GM23338 (cell line): Measurements from ENCODE around the gene SESN1. TPM values are rescaled to one million over a fixed set of nuclear protein-coding genes. Genes with fewer than 3 reads are reported as not detected.

Experiments
- ATAC-seq: fragments of 200-7000 bp; cut with Tn5 transposase; 3 replicates; pipeline ENCODE4 v1.9.1; 2020
- DNase-seq: peaks from one replicate; pipeline ENCODE4 v3.0.0-alpha.2; 2015; ENCODE audit warnings: low spot score
- H2AFZ ChIP-seq: fragments of 200-600 bp; sonication (generic); 2 replicates; pipeline ENCODE4 v1.8.0; 2016; ENCODE audit warnings: antibody characterized with exemption, mild to moderate bottlenecking, moderate library complexity
- H3F3A ChIP-seq: fragments of 200-600 bp; sonication (generic); replicated peaks from 2 replicates; pipeline ENCODE4 v1.8.0; 2017; ENCODE audit warnings: antibody characterized with exemption, mixed run types, low read depth
- H3K27ac ChIP-seq: fragments of 200-600 bp; sonication (generic); 2 replicates; pipeline ENCODE4 v1.6.1; 2016; ENCODE audit warnings: low read depth
- H3K27me3 ChIP-seq: fragments of 200-600 bp; sonication (generic); 2 replicates; pipeline ENCODE4 v1.8.0; 2016; ENCODE audit warnings: mild to moderate bottlenecking, mixed run types, moderate library complexity; ENCODE audit not compliant: insufficient read depth
- H3K36me3 ChIP-seq: fragments of 200-600 bp; sonication (generic); 2 replicates; pipeline ENCODE4 v1.8.0; 2016; ENCODE audit warnings: mild to moderate bottlenecking; ENCODE audit not compliant: insufficient read depth
- H3K4me1 ChIP-seq: fragments of 200-600 bp; sonication (generic); 2 replicates; pipeline ENCODE4 v1.8.0; 2016; ENCODE audit warnings: mild to moderate bottlenecking, moderate library complexity; ENCODE audit not compliant: insufficient read depth
- H3K4me2 ChIP-seq: fragments of 200-600 bp; sonication (generic); 2 replicates; pipeline ENCODE4 v1.7.1; 2017; ENCODE audit warnings: mixed run types
- H3K4me3 ChIP-seq: fragments of 200-600 bp; sonication (generic); 2 replicates; pipeline ENCODE4 v1.6.1; 2016; ENCODE audit warnings: mixed run types
- H3K79me2 ChIP-seq: fragments of 200-600 bp; sonication (generic); replicated peaks from 2 replicates; pipeline ENCODE4 v1.8.0; 2017; ENCODE audit warnings: mild to moderate bottlenecking; ENCODE audit not compliant: insufficient read depth
- H3K9me2 ChIP-seq: fragments of 200-600 bp; sonication (generic); 2 replicates; pipeline ENCODE4 v1.8.0; 2017; ENCODE audit not compliant: insufficient read depth
- H4K20me1 ChIP-seq: fragments of 200-600 bp; sonication (generic); replicated peaks from 2 replicates; pipeline ENCODE4 v1.8.0; 2017; ENCODE audit warnings: mild to moderate bottlenecking; ENCODE audit not compliant: insufficient read depth
- H3K27ac Mint-ChIP-seq: 2 replicates; pipeline ENCODE4 v1.8.0; 2020; ENCODE audit warnings: inconsistent platforms, mild to moderate bottlenecking, moderate library complexity, mixed read lengths
- H3K27me3 Mint-ChIP-seq: 3 replicates; pipeline ENCODE4 v1.8.0; 2022; ENCODE audit warnings: low read depth, mild to moderate bottlenecking, moderate library complexity, mixed read lengths, inconsistent platforms; ENCODE audit not compliant: insufficient read depth, poor library complexity
- H3K36me3 Mint-ChIP-seq: 3 replicates; pipeline ENCODE4 v1.8.0; 2021; ENCODE audit warnings: low read depth, mild to moderate bottlenecking, inconsistent platforms, moderate library complexity, mixed read lengths
- H3K4me1 Mint-ChIP-seq: 3 replicates; pipeline ENCODE4 v1.8.0; 2020; ENCODE audit warnings: mild to moderate bottlenecking, inconsistent platforms, mixed read lengths
- H3K4me3 Mint-ChIP-seq: 3 replicates; pipeline ENCODE4 v1.8.0; 2021; ENCODE audit warnings: moderate library complexity, mild to moderate bottlenecking, inconsistent platforms, mixed read lengths
- H3K9me3 Mint-ChIP-seq: 3 replicates; pipeline ENCODE4 v1.8.0; 2020; ENCODE audit warnings: moderate library complexity, mild to moderate bottlenecking, inconsistent platforms, mixed read lengths
- EZH2phosphoT487 ChIP-seq: fragments of 200-600 bp; sonication (generic); IDR thresholded peaks from one replicate; pipeline ENCODE4 v1.8.1; 2018; ENCODE audit warnings: antibody characterized with exemption; ENCODE audit not compliant: unreplicated experiment
- JUNB ChIP-seq: IDR thresholded peaks from one replicate; pipeline ENCODE4 v1.6.1; 2016; ENCODE audit warnings: antibody characterized with exemption; ENCODE audit not compliant: unreplicated experiment
- NANOG ChIP-seq: IDR thresholded peaks from 2 replicates; pipeline ENCODE4 v1.6.1; 2016; ENCODE audit warnings: antibody characterized with exemption, borderline replicate concordance
- POLR2AphosphoS5 ChIP-seq: IDR thresholded peaks from 2 replicates; pipeline ENCODE4 v1.6.1; 2016; ENCODE audit warnings: antibody characterized with exemption, low read depth
- ZNF114 ChIP-seq: fragments of 250-450 bp; sonication (Bioruptor Pico); IDR thresholded peaks from 2 replicates; pipeline ENCODE4 v1.5.0; 2020; ENCODE audit warnings: mild to moderate bottlenecking, moderate library complexity
- polyA plus RNA-seq: library from polyadenylated mRNA; unstranded; fragments of >200 nt; fragmentation: Nextera tagmentation; extraction: Ambion mirVana; gene quantifications from 2 replicates; pipeline ENCODE4 v1.2.1, GENCODE V29; 2016
- total RNA-seq: library from RNA; depleted of rRNA; stranded (reverse); fragments of >200 nt; shearing (Covaris generic); gene quantifications from 2 replicates; pipeline ENCODE4 v1.2.3, GENCODE V29; 2014
- TF ChIP-seq, protein P1 (sequence below): fragments of 250-450 bp; sonication (Bioruptor Pico); IDR thresholded peaks from 2 replicates; pipeline ENCODE4 v1.5.0; 2020; ENCODE audit warnings: mild to moderate bottlenecking, moderate library complexity
- TF ChIP-seq, protein P2 (sequence below): IDR thresholded peaks from one replicate; pipeline ENCODE4 v1.6.1; 2018; ENCODE audit warnings: antibody characterized with exemption; ENCODE audit not compliant: unreplicated experiment

SESN1 gene
- total and polyA plus RNA-seq, 2 experiments from 2014 or later: 26.2 to 36.4 TPM

DNA sequence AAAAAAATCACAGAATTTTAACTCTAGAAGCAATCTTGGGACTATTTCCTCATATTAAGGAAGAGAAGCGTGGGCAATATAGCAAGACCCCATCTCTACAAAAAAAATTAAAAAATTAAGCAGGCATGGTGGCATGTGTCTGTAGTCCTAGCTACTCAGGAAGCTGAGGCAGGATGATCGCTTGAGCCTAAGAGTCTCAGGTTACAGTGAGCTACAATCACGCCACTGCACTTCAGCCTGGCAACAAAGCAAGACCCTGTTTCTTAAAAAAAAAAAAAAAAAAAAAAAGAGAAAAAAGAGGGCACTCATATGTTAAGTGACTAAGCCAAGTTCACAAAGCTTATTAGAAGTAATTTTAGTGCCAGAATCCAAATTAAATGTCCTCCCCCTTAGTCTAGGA is 100.8 kb downstream of the SESN1 start (continued):
- TF ChIP-seq, protein P1, sequence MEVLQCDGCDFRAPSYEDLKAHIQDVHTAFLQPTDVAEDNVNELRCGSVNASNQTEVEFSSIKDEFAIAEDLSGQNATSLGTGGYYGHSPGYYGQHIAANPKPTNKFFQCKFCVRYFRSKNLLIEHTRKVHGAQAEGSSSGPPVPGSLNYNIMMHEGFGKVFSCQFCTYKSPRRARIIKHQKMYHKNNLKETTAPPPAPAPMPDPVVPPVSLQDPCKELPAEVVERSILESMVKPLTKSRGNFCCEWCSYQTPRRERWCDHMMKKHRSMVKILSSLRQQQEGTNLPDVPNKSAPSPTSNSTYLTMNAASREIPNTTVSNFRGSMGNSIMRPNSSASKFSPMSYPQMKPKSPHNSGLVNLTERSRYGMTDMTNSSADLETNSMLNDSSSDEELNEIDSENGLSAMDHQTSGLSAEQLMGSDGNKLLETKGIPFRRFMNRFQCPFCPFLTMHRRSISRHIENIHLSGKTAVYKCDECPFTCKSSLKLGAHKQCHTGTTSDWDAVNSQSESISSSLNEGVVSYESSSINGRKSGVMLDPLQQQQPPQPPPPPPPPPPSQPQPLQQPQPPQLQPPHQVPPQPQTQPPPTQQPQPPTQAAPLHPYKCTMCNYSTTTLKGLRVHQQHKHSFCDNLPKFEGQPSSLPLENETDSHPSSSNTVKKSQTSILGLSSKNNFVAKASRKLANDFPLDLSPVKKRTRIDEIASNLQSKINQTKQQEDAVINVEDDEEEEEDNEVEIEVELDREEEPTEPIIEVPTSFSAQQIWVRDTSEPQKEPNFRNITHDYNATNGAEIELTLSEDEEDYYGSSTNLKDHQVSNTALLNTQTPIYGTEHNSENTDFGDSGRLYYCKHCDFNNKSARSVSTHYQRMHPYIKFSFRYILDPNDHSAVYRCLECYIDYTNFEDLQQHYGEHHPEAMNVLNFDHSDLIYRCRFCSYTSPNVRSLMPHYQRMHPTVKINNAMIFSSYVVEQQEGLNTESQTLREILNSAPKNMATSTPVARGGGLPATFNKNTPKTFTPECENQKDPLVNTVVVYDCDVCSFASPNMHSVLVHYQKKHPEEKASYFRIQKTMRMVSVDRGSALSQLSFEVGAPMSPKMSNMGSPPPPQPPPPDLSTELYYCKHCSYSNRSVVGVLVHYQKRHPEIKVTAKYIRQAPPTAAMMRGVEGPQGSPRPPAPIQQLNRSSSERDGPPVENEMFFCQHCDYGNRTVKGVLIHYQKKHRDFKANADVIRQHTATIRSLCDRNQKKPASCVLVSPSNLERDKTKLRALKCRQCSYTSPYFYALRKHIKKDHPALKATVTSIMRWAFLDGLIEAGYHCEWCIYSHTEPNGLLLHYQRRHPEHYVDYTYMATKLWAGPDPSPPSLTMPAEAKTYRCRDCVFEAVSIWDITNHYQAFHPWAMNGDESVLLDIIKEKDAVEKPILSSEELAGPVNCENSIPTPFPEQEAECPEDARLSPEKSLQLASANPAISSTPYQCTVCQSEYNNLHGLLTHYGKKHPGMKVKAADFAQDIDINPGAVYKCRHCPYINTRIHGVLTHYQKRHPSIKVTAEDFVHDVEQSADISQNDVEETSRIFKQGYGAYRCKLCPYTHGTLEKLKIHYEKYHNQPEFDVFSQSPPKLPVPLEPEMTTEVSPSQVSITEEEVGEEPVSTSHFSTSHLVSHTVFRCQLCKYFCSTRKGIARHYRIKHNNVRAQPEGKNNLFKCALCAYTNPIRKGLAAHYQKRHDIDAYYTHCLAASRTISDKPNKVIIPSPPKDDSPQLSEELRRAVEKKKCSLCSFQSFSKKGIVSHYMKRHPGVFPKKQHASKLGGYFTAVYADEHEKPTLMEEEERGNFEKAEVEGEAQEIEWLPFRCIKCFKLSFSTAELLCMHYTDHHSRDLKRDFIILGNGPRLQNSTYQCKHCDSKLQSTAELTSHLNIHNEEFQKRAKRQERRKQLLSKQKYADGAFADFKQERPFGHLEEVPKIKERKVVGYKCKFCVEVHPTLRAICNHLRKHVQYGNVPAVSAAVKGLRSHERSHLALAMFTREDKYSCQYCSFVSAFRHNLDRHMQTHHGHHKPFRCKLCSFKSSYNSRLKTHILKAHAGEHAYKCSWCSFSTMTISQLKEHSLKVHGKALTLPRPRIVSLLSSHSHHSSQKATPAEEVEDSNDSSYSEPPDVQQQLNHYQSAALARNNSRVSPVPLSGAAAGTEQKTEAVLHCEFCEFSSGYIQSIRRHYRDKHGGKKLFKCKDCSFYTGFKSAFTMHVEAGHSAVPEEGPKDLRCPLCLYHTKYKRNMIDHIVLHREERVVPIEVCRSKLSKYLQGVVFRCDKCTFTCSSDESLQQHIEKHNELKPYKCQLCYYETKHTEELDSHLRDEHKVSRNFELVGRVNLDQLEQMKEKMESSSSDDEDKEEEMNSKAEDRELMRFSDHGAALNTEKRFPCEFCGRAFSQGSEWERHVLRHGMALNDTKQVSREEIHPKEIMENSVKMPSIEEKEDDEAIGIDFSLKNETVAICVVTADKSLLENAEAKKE: no peak
- TF ChIP-seq ZNF114: no peak
- TF ChIP-seq EZH2phosphoT487: no peak

DNA sequence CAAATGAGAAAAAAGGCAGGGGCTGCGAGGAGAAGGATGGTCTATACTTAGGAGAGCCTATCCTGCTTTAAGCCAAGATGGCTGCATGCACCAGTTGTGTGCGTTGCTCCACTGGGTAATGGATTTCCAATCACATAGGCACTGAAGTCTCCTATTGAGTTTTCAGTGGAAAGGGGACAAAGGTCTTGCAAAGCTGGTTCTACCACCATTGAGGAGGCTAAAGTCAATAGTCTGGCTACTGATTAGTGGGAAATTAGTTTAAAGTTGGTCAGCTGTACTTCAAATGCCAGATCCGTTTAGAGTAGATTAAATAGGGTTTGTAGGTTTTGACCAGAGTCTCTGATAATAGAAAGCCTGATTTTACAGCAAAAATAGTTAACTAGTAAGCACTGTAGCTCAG is 104.9 kb downstream of the SESN1 start:
- H4K20me1 ChIP-seq: no peaks in the 10 kb centered on the region
- H3F3A ChIP-seq: no peaks in the 10 kb centered on the region
- TF ChIP-seq, protein P2, sequence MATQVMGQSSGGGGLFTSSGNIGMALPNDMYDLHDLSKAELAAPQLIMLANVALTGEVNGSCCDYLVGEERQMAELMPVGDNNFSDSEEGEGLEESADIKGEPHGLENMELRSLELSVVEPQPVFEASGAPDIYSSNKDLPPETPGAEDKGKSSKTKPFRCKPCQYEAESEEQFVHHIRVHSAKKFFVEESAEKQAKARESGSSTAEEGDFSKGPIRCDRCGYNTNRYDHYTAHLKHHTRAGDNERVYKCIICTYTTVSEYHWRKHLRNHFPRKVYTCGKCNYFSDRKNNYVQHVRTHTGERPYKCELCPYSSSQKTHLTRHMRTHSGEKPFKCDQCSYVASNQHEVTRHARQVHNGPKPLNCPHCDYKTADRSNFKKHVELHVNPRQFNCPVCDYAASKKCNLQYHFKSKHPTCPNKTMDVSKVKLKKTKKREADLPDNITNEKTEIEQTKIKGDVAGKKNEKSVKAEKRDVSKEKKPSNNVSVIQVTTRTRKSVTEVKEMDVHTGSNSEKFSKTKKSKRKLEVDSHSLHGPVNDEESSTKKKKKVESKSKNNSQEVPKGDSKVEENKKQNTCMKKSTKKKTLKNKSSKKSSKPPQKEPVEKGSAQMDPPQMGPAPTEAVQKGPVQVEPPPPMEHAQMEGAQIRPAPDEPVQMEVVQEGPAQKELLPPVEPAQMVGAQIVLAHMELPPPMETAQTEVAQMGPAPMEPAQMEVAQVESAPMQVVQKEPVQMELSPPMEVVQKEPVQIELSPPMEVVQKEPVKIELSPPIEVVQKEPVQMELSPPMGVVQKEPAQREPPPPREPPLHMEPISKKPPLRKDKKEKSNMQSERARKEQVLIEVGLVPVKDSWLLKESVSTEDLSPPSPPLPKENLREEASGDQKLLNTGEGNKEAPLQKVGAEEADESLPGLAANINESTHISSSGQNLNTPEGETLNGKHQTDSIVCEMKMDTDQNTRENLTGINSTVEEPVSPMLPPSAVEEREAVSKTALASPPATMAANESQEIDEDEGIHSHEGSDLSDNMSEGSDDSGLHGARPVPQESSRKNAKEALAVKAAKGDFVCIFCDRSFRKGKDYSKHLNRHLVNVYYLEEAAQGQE: no peak
- no peak for TF ChIP-seq NANOG
- TF ChIP-seq, protein P1: no peak
- no peak for TF ChIP-seq ZNF114
- TF ChIP-seq JUNB: no peak
- TF ChIP-seq POLR2AphosphoS5: no peak

More for the DNA sequence above, 104.9 kb downstream of the SESN1 start:
- Mint-ChIP-seq H3K27me3 (no peaks in the 10 kb centered on the region), H3K4me3 (no peak overlapping the region), H3K9me3 (no peaks in the 10 kb centered on the region), H3K36me3 (peaks cover 31% of the 10 kb centered on the region), H3K27ac (no peak overlapping the region), H3K4me1 (no peaks in the 10 kb centered on the region; the same call in 2 of the 3 replicates)
- Histone ChIP-seq H3K27ac (no peak overlapping the region), H3K4me2 (no peak overlapping the region), H3K27me3 (no peaks in the 10 kb centered on the region), H3K4me3 (no peak overlapping the region), H3K79me2 (no peaks in the 10 kb centered on the region), H3K36me3 (peaks cover 7% of the 10 kb centered on the region; the same call in 1 of the 2 replicates), H3K9me2 (no peaks in the 10 kb centered on the region), H3K4me1 (no peaks in the 10 kb centered on the region), H2AFZ (no peak overlapping the region)
- no peak for ATAC-seq
- DNase-seq: no peak
